NCI-H187 (cell line): Measurements from ENCODE around the gene ZNF32.
A peak's percentile ranks its signal among the peaks of the same experiment; 100 is the strongest.

Experiments
- DNase-seq, 2 experiments: peaks; one replicate each; lab custom pipeline; 2025; lab: John Stamatoyannopoulos, UW

The ZNF32 gene

DNA sequence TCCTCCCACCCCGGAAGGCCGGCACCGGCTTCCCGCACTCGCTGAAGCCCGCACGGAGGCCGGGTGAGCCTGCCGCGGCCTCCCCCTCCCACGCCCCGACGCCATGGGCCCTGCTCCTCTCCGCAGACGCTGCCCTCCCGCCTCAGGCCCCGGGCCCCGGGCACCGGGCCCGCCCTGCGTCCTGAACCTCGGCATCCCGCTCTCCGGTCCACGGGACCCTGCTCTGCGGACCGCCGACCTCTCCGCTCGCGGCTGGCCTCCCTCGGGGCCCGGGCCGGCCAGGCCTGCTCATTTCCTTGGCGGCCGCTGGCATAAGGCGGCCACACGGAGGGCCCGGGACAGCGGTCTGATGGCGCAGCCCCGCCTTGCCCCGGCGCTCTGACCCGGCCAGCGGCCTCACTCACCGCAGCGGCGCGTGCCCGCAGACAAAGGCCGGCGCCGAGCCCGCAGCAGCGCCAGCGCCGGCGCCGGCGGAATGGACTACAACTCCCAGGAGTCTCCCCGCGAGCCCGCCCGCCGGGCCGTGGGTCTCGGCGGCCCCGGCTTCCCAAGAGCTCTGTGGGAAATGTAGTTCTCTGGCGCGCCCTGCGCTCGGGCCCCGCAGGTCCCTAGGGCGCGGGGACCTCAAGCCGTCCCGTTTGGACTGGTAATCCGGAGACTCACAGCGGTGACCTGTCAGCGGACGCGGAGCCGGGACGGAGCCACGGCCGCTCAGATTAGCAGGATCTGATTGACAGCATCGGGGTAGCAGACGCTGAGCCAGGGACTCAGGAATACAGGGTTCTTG is at the start of gene ZNF32:
TSS of gene ZNF32 (minus strand) at position 484 of the 787 bp plus-strand sequence. CDS start 2,748 bp downstream, outside the sequence.
- peak; percentile 19 to 43 for DNase-seq

- DNase-seq: no peak
These were observed 49.5 kb upstream of the ZNF32 start for GRCh38 chr10:43698156-43698555.

- DNase-seq: no peak
These were observed 48.3 kb upstream of the ZNF32 start for GRCh38 chr10:43696909-43697483.

DNA sequence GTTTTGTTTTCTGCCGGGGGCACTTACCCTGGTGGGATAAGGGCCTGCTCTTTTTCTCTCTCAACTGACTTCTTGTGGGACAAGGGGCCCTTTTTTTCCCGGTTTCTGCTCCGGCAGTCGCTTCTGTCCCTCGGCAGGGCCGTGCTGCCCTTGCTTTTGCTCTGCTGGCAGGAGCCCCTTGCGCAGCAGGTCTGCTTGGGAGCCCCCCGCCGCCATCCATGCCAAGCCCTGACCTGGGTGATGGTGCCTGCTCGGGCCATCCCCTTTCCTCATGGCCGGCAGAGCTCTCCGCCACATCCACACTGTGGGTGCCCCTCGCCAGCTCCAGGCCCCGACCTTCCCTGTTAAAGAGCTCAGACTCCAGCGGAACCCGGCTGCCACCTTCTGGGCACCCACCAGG is 47.0 kb upstream of the ZNF32 start:
- DNase-seq: no peak

DNA sequence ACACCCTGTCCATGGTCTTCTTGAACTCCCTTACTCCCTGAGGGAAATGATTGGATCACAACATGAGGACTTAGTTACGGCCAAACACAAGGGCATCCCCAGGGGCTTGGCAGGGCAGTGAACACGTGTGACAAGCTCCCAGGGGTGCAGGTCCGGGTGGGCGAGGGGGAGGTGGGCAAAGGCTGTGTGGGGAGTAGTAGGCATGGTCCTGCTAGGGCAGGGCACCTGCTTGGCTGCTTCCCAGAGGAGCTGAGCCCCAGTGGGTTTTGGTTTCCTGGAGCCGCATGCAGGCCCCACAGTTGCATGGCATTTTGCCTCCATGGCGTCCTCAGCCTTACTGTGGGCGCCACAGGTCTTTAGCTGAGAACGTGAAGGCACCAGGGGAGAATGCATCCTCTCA is 46.6 kb upstream of the ZNF32 start:
- DNase-seq: no peak

- DNase-seq: no peak
These were observed 45.8 kb upstream of the ZNF32 start for GRCh38 chr10:43694526-43694925.

GRCh38 chr10:43693602-43694001 is 44.9 kb upstream of the ZNF32 start:
- DNase-seq: no peak

GRCh38 chr10:43692051-43692825 is 43.6 kb upstream of the ZNF32 start:
- DNase-seq: no peak

DNA sequence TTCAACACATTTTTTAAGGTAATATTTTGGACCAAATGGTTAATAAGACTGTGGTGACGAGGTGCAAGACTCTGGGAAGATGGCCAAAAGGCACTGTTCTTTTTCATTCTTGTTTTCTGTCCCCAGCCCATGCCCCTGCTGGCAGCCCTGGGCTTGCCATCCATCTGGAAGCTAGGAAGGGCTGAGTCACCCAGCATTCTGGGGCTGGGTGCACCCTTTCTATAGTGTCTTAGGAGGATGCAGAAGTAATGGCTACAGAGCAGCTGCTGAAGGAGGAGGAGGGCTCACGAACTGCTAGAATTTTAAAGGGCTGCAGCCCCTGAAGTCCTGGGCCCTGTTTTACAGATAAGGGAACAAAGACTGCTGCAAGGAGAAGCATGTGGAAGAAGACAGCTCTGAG is 42.8 kb upstream of the ZNF32 start:
- no peak for DNase-seq

DNA sequence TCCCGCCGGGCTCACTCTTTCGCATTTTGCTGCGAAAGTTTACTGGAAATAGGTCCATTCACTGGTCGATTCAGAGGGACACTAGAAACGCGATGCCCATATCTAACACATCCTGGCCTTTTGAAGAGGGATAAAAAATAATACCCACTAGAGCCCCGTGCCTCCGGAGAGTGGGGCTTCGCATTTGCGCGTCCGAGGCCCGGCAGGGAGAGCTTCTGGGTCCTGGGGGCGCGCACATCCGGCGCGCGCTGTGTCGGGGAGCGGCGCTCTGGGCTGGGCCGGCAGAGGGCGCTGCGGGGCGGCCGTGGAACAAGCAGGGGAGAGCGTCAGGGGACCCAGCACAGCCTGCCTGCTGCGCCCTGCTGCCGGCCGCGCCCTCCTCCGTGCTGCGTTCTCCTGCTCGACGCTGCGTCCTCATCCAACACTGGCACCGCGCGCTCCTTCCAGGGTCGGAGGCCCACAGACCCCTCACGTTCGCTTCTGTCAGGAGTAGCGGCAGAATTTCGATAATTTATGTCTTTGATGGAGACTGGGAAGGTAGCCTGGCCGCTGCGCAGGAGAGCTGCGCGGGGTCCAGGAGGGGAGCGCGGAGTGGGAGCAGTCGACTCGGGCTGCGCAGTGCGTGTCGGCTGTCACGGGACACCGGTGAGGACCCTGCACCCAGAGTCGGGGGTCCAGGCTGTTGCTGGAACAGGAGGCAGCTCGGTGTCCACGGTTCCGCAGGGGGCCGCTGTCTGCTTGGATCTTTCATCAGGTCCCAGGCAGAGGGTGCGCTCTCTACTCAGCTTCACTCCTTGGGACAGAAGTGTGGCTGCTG is 41.5 kb upstream of the ZNF32 start:
- no peak for DNase-seq

GRCh38 chr10:43689618-43689954 is 40.9 kb upstream of the ZNF32 start:
- no peak for DNase-seq

DNA sequence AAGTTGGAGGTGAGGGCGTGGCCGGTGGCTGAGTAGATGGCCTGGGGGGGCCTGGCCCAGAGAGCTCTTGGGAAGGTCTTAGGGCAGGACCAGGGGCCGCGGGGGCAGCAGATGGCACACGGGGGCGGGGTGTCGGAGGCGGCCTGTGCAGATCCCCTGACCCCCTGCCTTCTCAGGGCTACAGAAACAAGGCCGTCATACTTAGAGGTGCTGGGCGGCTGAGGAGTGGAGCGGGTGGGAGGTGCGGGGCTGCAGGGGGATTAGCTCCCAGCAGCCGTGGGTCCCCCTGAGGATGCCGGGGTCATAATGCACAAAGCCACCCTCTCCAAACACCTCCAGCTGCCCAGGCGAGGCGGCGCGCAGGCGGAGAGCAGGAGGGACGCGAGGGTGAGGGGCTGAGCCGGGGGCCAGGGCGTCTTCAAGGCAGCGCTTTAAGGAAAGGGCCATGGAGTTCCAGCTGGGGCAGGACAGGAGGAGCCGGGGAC is 40.4 kb upstream of the ZNF32 start:
- no peak for DNase-seq

DNA sequence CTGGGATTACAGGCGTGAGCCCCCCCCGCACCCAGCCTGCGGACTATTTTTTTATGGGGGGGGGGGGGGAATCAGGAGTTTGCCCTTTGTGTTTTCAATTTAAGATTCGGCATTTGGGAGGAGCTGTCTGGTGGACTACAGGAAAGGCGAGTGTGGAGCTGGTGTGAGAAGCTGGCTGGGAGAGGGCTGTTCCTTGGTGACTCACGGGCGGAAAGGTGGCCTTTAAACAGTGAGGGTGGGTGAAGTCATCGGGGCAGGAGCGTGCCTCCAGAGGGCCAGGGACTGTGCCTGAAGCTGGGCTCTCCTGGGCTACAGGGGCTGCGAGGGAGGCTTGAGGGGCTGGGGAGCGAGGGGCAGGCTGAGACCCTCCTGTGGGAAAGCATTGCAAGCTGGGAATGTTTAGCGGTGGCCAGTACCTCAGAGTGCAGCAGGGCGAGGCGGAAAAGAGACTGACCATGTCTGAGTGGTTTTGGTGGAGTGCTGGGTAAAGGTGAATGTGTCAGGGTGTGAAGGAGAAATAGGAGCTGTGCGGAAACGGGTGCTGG is 39.7 kb upstream of the ZNF32 start:
- DNase-seq: no peak

GRCh38 chr10:43687373-43687772 is 38.7 kb upstream of the ZNF32 start:
- DNase-seq: no peak

- DNase-seq: no peak
These were observed 37.7 kb upstream of the ZNF32 start for GRCh38 chr10:43686414-43686813.

DNA sequence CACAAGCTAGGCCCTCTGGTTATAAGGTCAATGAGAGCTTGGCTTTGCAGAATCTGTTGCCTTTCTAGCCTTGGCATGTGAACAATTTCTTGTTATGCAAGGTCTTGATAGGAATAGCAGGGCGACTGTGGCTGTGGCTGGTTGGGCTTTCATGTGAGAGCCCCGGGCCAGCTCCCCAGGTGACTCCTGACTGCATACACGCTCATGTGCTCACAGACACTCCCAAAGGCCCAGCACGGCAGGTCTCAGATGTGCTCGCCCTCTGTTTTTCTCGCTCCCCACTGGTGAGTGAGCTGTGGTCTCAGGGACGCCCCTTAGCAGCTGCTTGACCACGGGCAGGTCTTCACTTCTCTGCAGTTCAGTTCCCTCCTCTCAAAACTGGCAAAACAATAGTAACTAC is 37.1 kb upstream of the ZNF32 start:
- no peak for DNase-seq

GRCh38 chr10:43684292-43684559 is 35.5 kb upstream of the ZNF32 start:
- no peak for DNase-seq

- DNase-seq: no peak
These were observed 35.0 kb upstream of the ZNF32 start for GRCh38 chr10:43683451-43684291.

DNA sequence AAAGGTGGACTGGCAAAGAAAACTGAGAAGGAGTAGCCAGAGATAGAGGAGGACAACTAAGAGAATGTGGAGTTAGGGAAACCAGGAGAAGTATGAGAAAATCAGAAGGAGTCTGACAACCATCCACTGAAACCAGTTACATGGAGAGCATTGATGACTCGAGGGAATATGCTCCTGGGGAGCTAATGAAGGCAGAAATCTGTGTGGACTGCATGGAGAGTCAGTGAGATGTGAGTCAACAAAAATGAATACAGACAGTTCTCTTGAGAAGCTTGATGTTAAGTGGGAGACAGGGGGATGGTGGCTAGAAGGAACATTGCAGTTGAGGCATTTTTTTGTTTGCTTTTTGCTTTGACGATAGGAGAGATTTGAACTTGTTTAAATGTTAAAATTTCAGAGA is 34.3 kb upstream of the ZNF32 start:
- DNase-seq: no peak

DNA sequence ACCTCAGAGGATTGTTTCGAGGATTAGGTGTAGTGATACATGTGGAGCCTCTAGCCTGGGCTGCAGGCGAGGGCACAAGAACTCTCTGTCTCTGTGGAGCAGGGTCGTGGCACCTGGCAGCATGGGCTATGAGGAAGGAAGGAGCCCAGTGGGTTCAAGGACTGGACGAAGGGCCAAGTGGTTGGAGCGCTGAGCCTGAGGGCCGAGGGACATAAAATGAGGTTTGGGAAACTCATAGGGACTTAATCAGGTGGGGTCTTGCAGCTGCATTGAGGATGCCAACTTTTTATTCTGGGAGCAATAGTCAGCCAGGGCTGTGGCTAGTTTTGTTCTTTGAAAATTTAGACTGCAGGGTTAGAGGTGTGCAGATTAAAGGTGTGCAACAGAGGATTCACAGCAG is 33.0 kb upstream of the ZNF32 start:
- no peak for DNase-seq

GRCh38 chr10:43681220-43681619 is 32.5 kb upstream of the ZNF32 start:
- no peak for DNase-seq
